ENCODE data around the gene YPEL4.

YPEL4 gene

DNA sequence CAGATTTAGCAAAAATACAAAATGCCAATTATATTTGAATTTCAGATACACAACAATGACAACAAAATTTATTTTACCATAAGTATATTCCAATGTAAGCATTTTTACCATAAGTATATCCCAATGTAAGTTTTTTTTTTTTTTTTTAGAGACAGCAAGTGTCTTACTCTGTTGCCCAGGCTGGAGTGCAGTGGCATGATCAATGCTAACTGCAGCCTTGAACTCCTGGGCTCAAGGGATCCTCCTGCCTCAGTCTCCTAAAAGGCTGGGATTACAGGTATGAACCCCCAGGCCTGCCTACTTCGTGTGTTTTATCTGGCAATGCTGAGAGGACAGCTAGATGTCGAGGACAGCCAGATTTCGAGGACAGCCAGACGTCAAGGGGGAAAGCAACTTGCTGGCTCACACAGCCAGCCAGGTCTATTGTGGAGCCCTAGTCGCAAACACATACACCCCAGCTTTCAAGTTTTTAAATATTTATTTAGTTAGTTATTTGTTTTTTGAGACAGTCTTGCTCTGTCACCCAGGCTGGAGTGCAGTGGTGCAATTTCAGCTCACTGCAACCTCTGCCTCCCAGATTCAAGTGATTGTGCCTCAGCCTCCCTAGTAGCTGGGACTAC, 53.3 kb downstream of the YPEL4 start:
- in situ Hi-C loops (cut with MboI; ENCODE audit: low sequenced_read_pairs): no loop called here
